ENCODE data around the gene ANKRD12.

The ANKRD12 gene

DNA sequence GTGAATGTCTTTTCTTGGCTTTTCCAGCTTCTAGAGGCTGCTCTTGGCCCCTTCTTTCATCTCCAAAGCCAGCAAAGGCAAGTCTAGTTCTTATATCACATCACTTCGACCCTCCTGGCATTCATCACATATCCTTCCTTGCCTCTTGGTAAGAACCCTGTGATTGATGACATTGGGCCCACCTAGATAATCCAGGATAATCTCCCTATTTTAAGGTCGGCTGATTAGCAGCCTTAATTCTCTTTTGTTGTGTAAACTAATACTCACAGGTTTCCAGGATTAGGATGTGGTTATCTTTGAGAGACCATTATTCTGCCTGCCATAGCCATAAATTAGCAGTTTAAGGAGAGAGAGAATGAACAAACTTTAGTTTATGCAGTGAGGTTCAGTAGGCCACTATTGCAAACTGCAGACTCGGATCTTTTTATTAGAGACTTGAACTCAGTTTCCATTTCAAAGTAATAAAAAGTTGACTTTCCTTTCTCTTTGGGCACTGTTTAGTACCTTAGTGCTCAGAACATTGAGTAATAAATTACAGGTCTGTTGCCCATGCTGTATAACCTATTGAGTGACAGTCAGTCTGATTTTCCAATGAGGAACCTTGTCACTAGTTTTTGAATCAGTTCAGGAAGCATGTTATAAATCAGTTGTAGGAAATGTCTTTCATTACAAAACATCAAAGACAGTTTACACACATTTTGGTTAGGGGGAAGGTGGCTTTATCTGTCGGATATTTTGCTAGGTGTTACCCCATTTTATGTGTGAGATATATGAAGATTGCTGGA, 29.6 kb upstream of the ANKRD12 start:
- TF ChIP-seq CTCF (IDR thresholded peaks at IDR 0.05) (no peak), ZFX (IDR thresholded peaks at IDR 0.05; ENCODE audit: borderline replicate concordance) (no peak)

DNA sequence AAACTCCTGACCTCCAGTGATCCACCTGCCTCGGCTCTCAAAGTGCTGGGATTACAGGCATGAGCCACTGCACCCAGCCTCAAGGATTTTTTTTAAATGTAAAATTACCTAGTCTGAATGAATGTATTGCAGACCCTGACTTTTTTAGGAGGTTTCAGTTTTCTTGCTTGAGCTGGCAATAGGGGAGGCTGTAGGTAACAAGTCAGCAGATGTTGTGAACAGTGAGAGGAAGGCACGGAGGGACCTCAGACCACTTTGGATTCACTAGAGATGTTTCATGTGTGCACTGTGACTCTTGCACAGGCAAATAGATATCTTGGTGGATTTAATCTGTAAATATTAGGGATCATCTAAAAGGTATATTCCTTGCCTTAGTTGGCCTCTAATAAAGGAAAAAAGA, 27.7 kb upstream of the ANKRD12 start:
- no peak overlapping the region for H3K27ac ChIP-seq

More for the DNA sequence above, 29.6 kb upstream of the ANKRD12 start:
- no peak overlapping the region for H3K27ac ChIP-seq

GRCh38 chr18:9109523-9109922, 27.1 kb upstream of the ANKRD12 start:
- H3K27ac ChIP-seq = no peak overlapping the region
- no peak for TF ChIP-seq ZFX (IDR thresholded peaks at IDR 0.05; ENCODE audit: borderline replicate concordance)
- no peak for TF ChIP-seq CTCF (IDR thresholded peaks at IDR 0.05)

More for the DNA sequence above, 27.7 kb upstream of the ANKRD12 start:
- TF ChIP-seq ZFX (IDR thresholded peaks at IDR 0.05; ENCODE audit: borderline replicate concordance) (no peak), CTCF (IDR thresholded peaks at IDR 0.05) (no peak)

DNA sequence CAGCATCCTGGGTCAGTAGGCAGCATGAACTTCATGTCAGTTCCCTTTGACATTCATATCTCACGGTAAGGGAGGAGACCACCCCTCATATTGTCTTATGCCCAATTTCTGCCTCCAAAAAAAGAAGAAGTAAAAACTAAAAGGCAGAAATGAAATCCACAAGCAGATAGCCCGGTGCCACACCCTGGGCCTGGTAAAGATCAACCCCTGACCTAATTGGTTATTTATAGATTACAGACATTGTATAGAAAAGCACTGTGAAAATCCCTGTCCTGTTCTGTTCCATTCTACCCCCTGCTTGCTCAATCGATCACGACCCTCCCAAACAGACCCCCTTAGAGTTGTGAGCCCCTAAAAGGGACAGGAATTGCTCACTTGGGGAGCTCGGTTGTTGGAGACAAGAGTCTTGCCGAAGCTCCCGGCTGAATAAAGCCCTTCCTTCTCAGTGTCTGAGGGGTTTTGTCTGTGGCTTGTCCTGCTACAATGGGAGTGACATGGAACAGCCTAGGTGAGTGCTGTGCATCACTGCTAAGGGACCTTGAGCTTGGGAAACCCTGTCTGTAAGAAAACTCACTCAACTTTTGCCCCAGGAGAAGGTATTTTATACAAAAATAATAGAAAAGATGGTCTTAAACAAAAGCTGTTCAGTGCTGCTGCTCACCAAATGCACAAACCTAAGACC, 23.0 kb upstream of the ANKRD12 start:
- H3K27ac ChIP-seq = no peak overlapping the region
- TF ChIP-seq ZFX (IDR thresholded peaks at IDR 0.05; ENCODE audit: borderline replicate concordance) (no peak), CTCF (IDR thresholded peaks at IDR 0.05) (no peak)

DNA sequence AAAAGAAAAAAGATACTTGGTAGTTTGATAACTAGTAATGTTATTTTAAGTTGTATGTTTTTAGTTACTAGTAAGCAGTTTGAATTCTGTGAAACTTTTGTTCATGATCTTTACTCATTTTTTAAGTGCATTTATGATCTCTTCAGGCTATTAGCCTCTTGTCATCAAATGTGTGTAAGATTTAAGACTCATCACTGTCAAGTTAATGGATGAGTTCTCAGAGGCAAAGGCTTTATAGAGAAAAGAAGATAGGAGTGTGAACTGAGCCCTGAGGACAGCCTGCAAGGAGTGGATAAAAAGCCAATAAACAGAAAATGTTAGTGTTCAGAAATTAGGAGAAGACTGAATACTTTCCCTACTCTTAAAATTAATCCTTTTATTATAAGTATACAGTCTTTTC, 20.6 kb upstream of the ANKRD12 start:
- TF ChIP-seq ZFX (IDR thresholded peaks at IDR 0.05; ENCODE audit: borderline replicate concordance) (no peak), CTCF (IDR thresholded peaks at IDR 0.05) (no peak)
- H3K27ac ChIP-seq = no peak overlapping the region

DNA sequence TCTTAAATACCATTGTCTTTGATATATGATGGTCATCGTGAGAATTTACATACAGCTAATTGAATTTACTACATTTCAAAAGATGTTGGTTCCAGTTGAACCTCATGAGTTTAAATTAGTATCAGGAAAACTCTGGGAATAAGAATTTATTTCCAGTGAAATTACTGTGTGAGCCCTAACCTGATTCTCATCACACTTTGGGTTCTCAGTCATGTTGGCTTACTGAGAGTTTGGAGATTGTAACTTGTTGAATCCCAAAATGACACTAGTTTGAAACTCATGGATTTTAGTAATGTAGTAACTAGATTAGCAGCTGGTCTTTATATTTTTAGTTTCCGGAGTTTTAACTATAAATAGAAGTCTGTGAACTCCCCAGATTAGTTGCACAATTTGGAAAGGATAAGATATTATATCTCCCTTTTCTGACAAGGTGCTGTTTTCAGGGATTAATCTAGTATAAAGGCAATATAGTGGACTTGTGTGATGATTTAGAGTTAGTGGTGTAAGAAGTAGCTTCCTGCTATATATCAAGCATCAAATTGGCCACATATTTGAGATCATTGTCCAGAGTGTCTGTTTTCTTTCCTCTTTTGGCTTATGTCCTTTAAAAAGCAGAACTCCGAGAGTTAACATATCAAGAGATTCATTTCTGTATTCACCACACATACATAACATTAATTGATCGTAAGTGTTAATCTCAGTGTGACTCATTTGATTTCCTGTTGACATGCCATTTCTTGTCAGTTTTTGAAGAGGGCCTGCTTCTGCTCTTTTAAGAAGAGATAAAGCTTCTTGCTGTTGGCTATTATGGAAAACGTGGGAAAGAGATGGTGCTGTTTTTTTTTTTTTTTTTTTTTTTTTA, 18.4 kb upstream of the ANKRD12 start:
- TF ChIP-seq CTCF (IDR thresholded peaks at IDR 0.05) = no peak
- no peak for TF ChIP-seq ZFX (IDR thresholded peaks at IDR 0.05; ENCODE audit: borderline replicate concordance)
- no peak overlapping the region for H3K27ac ChIP-seq

All from 22Rv1 (cell line).